ENCODE measurements around the gene LCNL1.

GRCh38 chr9:137027369-137028262 lies 44.8 kb downstream of the LCNL1 start, which contains the start of gene ABCA2:
- TF ChIP-seq CTCF (IDR thresholded peaks at IDR 0.05): no peak
- no peak for TF ChIP-seq ZFX (IDR thresholded peaks at IDR 0.05; ENCODE audit: borderline replicate concordance)
